Measurements from ENCODE around the gene PRRT4. TPM values are rescaled to one million over a fixed set of nuclear protein-coding genes. Genes with fewer than 3 reads are reported as not detected.

Gene PRRT4
- total and polyA plus RNA-seq, 2 of the 4 experiments (the other 2 are of a cell fraction), result not detected

DNA sequence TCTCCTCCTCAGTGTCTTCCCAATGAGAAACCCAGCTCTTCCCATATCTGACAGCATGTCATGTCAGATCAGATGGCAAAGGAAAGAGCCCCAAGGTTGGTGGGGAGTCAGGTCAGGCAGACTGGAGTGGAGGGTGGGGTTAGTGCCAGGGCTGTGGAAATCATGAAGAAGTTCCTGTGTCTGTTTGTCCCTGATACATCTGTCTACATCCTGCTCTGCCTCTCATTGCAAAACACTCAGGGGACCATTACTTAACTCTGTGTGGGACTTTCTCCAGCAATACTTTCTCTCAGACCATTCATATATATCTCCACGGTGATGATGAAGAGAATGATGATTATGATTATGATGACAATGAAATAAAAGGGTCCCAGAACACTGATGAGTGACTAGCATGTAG is 3.3 kb downstream of the PRRT4 start:
- H3K9ac ChIP-seq (ENCODE audit: low read depth, low read length), result no peak overlapping the region
- no peak overlapping the region for H2AFZ ChIP-seq (replicated peaks; ENCODE audit: low read length, poor library complexity)
- H3K36me3 ChIP-seq (ENCODE audit: control insufficient read depth, insufficient read depth, low read length), result no peaks in the 10 kb centered on the region
- H2AK9ac ChIP-seq (replicated peaks; ENCODE audit: low read depth, low read length, poor library complexity), result no peak overlapping the region
- H3K18ac ChIP-seq (ENCODE audit: low read depth, low read length), result no peak overlapping the region
- TF ChIP-seq SMC3 (IDR thresholded peaks at IDR 0.05; ENCODE audit: low read depth, low read length) (no peak), CHD1 (IDR thresholded peaks at IDR 0.05; ENCODE audit: low read depth, low read length) (no peak), RAD21 (IDR thresholded peaks at IDR 0.05; ENCODE audit: low read length) (no peak), MXI1 (IDR thresholded peaks at IDR 0.05; ENCODE audit: borderline replicate concordance, low read depth, low read length) (no peak), MAFK (IDR thresholded peaks at IDR 0.05; ENCODE audit: low read depth, low read length) (no peak), NFE2L2 (IDR thresholded peaks at IDR 0.05; ENCODE audit: low read depth, low read length) (no peak), FOS (IDR thresholded peaks at IDR 0.05; ENCODE audit: low read depth, low read length) (no peak), MAZ (IDR thresholded peaks at IDR 0.05; ENCODE audit: borderline replicate concordance, low read depth, low read length) (no peak)
- TF ChIP-seq, protein P1, sequence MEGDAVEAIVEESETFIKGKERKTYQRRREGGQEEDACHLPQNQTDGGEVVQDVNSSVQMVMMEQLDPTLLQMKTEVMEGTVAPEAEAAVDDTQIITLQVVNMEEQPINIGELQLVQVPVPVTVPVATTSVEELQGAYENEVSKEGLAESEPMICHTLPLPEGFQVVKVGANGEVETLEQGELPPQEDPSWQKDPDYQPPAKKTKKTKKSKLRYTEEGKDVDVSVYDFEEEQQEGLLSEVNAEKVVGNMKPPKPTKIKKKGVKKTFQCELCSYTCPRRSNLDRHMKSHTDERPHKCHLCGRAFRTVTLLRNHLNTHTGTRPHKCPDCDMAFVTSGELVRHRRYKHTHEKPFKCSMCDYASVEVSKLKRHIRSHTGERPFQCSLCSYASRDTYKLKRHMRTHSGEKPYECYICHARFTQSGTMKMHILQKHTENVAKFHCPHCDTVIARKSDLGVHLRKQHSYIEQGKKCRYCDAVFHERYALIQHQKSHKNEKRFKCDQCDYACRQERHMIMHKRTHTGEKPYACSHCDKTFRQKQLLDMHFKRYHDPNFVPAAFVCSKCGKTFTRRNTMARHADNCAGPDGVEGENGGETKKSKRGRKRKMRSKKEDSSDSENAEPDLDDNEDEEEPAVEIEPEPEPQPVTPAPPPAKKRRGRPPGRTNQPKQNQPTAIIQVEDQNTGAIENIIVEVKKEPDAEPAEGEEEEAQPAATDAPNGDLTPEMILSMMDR (conservative IDR thresholded peaks at IDR 0.05; ENCODE audit: low read depth, low read length), result no peak
- TF ChIP-seq, protein P2, sequence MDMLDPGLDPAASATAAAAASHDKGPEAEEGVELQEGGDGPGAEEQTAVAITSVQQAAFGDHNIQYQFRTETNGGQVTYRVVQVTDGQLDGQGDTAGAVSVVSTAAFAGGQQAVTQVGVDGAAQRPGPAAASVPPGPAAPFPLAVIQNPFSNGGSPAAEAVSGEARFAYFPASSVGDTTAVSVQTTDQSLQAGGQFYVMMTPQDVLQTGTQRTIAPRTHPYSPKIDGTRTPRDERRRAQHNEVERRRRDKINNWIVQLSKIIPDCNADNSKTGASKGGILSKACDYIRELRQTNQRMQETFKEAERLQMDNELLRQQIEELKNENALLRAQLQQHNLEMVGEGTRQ (IDR thresholded peaks at IDR 0.05; ENCODE audit: low read depth, low read length), result no peak
- no peak overlapping the region for H2BK120ac ChIP-seq (ENCODE audit: low read depth, low read length)
- H2BK15ac ChIP-seq (ENCODE audit: low read depth, low read length), result no peak overlapping the region
- intact Hi-C loops (cut with micrococcal nuclease) (no loop called here), dilution Hi-C loops (cut with HindIII; ENCODE audit: low sequenced_read_pairs, unreplicated experiment) (no loop called here), in situ Hi-C loops (cut with MboI; ENCODE audit: low sequenced_read_pairs) (no loop called here)
- no peaks in the 10 kb centered on the region for H3K79me1 ChIP-seq (ENCODE audit: low read depth in 1 of 2, low read length in 2 of 2)
- DNase-seq (no peak), ATAC-seq (ENCODE audit: low read depth) (no peak)
- H3K9me3 ChIP-seq (ENCODE audit: control insufficient read depth, insufficient read depth, low read length), result no peaks in the 10 kb centered on the region
- H3K56ac ChIP-seq (ENCODE audit: extremely low read depth, insufficient read depth, low read length), result no peak overlapping the region
- no CpG with 5 or more reads among the region's 1 CpG for WGBS, 2 experiments (ENCODE audit: extremely low coverage in 2 of 2, insufficient read length in 1 of 2)
- no peak overlapping the region for H2AK5ac ChIP-seq (ENCODE audit: low read depth, low read length)
- H2BK5ac ChIP-seq (ENCODE audit: low read depth, low read length, poor library complexity, severe bottlenecking), result no peak overlapping the region
- H3K9me1 ChIP-seq (ENCODE audit: insufficient read depth, low read length), result no peaks in the 10 kb centered on the region
- 0 out of 2 replicates have a peak, but pooled peaks cover 3% of the 10 kb centered on the region for H4K20me1 ChIP-seq (ENCODE audit: insufficient read depth, low read length)
- H4K8ac ChIP-seq (ENCODE audit: low read depth in 2 of 2, low read length in 2 of 2), result no peak overlapping the region
- no peak overlapping the region for H3K23ac ChIP-seq (ENCODE audit: low read depth, low read length)
- no peak overlapping the region for H2BK20ac ChIP-seq (ENCODE audit: low read depth, low read length)
- H3K4ac ChIP-seq (ENCODE audit: low read depth, low read length), result no peak overlapping the region
- no peak overlapping the region for H3K27ac ChIP-seq (ENCODE audit: insufficient read depth, low read length)
- H3K27me3 ChIP-seq (ENCODE audit: control insufficient read depth, insufficient read depth, low read length), result peaks cover 82% of the 10 kb centered on the region
- H3K4me2 ChIP-seq (ENCODE audit: low read depth, low read length), result no peak overlapping the region
- no peak overlapping the region for H4K5ac ChIP-seq (ENCODE audit: low read depth, low read length)
- ChIA-PET POLR2A (ENCODE audit: unreplicated experiment) (no interaction called here), CTCF (interaction anchor here (2.4 kb wide), 1 partner anchor 11 kb away, joined by 7 read pairs; no protein-coding TSS in a partner anchor)
- H3K4me3 ChIP-seq (ENCODE audit: insufficient read depth, low read depth, low read length), result no peak overlapping the region
- H4K91ac ChIP-seq (ENCODE audit: insufficient read depth, low read depth, low read length), result no peak overlapping the region
- no peaks in the 10 kb centered on the region; the same call in 1 of the 2 replicates for H3K4me1 ChIP-seq (ENCODE audit: control insufficient read depth, insufficient read depth, low read length)
- H3K14ac ChIP-seq (replicated peaks; ENCODE audit: low read depth, low read length), result no peak overlapping the region
- no TSS peak for BruUV-seq (replicated peaks)

Data from IMR-90 (cell line).